Measurements from ENCODE around the gene UBAC2.

UBAC2 gene

GRCh38 chr13:99433543-99434075, 233.0 kb downstream of the UBAC2 start:
- Mint-ChIP-seq H3K36me3 (ENCODE audit: low read depth) (peaks cover 9% of the 10 kb centered on the region), H3K27me3 (peaks cover 2% of the 10 kb centered on the region), H3K27ac (peak overlapping the region; percentile 98), H3K4me3 (peak overlapping the region; percentile 80), H3K4me1 (ENCODE audit: low read depth) (peaks cover 90% of the 10 kb centered on the region), H3K9me3 (no peaks in the 10 kb centered on the region)

GRCh38 chr13:99434258-99434788, 233.7 kb downstream of the UBAC2 start:
- peaks cover 9% of the 10 kb centered on the region for H3K36me3 Mint-ChIP-seq (ENCODE audit: low read depth)
- peak overlapping the region; percentile 80 for H3K4me3 Mint-ChIP-seq
- peaks cover 88% of the 10 kb centered on the region for H3K4me1 Mint-ChIP-seq (ENCODE audit: low read depth)
- no peaks in the 10 kb centered on the region for H3K9me3 Mint-ChIP-seq
- H3K27me3 Mint-ChIP-seq, result peaks cover 5% of the 10 kb centered on the region
- peak overlapping the region; percentile 98 for H3K27ac Mint-ChIP-seq

DNA sequence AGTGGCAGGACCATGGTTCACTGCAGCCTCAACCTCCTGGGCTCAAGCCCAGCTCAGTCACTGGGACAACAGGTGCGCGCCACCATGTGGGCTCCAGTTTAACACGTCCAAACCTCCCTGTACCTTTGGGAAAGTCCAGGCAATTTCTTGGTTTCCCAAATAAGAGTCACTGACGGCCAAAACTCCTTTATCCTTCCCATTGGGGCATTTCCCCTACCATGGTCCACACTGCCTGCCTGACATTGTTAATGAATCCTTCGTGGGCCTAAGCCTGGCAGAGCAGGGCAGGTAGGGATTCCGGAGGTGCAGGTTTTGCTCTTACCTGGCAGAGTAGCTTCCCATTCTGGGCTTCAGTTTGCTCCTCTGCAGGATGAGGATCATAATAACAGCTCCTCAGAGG, 234.5 kb downstream of the UBAC2 start:
- Mint-ChIP-seq H3K4me1 (ENCODE audit: low read depth) (peaks cover 80% of the 10 kb centered on the region), H3K27me3 (peaks cover 5% of the 10 kb centered on the region), H3K4me3 (peak overlapping the region; percentile 47), H3K27ac (peak overlapping the region; percentile 90), H3K36me3 (ENCODE audit: low read depth) (peaks cover 9% of the 10 kb centered on the region), H3K9me3 (no peaks in the 10 kb centered on the region)

DNA sequence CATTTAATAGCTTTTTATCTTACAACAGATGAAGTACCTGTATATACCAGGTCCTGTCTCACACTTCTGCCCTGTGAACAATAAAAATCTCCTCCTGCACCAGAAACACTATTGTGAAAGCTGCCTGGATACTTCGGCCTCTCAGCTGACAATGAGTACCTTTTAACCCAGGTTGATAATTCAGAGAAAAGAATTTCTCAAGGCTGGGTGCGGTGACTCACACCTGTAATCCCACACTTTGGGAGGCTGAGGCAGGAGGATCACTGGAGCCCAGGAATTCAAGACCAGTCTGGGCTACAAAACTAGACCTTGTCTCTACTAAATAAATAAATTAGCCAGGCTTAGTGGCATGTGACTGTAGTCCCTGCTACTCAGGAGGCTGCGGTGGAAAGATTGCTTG, 235.3 kb downstream of the UBAC2 start:
- Mint-ChIP-seq H3K27me3 (peaks cover 5% of the 10 kb centered on the region), H3K4me1 (ENCODE audit: low read depth) (peaks cover 71% of the 10 kb centered on the region)

More for the DNA sequence above, 235.3 kb downstream of the UBAC2 start:
- H3K9me3 Mint-ChIP-seq, result no peaks in the 10 kb centered on the region
- no peak overlapping the region for H3K4me3 Mint-ChIP-seq
- H3K36me3 Mint-ChIP-seq (ENCODE audit: low read depth), result peaks cover 5% of the 10 kb centered on the region
- peak overlapping the region; percentile 82 for H3K27ac Mint-ChIP-seq

All from stimulated activated naive CD8-positive, alpha-beta T cell treated with anti-CD3 and anti-CD28 coated beads, Interleukin-15, Interleukin-2, amounts not matched to agents 100 ng/mL and 50 ng/mL, for 24 hours (primary cell).